ENCODE data around the gene ABCC4.

- TF ChIP-seq, protein P1, sequence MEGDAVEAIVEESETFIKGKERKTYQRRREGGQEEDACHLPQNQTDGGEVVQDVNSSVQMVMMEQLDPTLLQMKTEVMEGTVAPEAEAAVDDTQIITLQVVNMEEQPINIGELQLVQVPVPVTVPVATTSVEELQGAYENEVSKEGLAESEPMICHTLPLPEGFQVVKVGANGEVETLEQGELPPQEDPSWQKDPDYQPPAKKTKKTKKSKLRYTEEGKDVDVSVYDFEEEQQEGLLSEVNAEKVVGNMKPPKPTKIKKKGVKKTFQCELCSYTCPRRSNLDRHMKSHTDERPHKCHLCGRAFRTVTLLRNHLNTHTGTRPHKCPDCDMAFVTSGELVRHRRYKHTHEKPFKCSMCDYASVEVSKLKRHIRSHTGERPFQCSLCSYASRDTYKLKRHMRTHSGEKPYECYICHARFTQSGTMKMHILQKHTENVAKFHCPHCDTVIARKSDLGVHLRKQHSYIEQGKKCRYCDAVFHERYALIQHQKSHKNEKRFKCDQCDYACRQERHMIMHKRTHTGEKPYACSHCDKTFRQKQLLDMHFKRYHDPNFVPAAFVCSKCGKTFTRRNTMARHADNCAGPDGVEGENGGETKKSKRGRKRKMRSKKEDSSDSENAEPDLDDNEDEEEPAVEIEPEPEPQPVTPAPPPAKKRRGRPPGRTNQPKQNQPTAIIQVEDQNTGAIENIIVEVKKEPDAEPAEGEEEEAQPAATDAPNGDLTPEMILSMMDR (IDR thresholded peaks at IDR 0.05; ENCODE audit: low read depth, low read length, missing input control): no peak
- TF ChIP-seq HNF4A (conservative IDR thresholded peaks at IDR 0.05) (no peak), JUND (IDR thresholded peaks at IDR 0.05) (no peak), EGR1 (IDR thresholded peaks at IDR 0.05; ENCODE audit: low read depth in 2 of 2) (no peak), RXRA (IDR thresholded peaks at IDR 0.05) (no peak), YY1 (IDR thresholded peaks at IDR 0.05) (no peak), SP1 (IDR thresholded peaks at IDR 0.05) (no peak), TAF1 (conservative IDR thresholded peaks at IDR 0.05) (no peak), REST (IDR thresholded peaks at IDR 0.05) (no peak), MAX (IDR thresholded peaks at IDR 0.05) (no peak), GABPA (IDR thresholded peaks at IDR 0.05 in 1 of 2, conservative IDR thresholded peaks at IDR 0.05 in 1 of 2) (no peak)
Measured at GRCh38 chr13:95150555-95150954, 150.7 kb downstream of the ABCC4 start.
